K562 (cell line): ENCODE measurements around the gene INO80C.
"Not testable (repeated sequence)": the region's sequence is repeated elsewhere in the genome, so short reads cannot be mapped to it uniquely, and the experiment has no call there.

Source experiments
- BACH1 ChIP-seq: fragments of 200-800 bp; sonication (Bioruptor generic); IDR thresholded peaks from 2 replicates; pipeline ENCODE4 v1.6.1; 2016; ENCODE audit warnings: missing genetic modification characterization, missing compliant biosample characterization
- ILK ChIP-seq: fragments of 450-650 bp; IDR thresholded peaks from 2 replicates; pipeline ENCODE4 v1.6.1; 2016; ENCODE audit warnings: missing genetic modification characterization, low read depth, mild to moderate bottlenecking, missing compliant biosample characterization, moderate library complexity, borderline replicate concordance
- ZNF212 ChIP-seq: fragments of 450-650 bp; formaldehyde crosslinking; IDR thresholded peaks from 2 replicates; pipeline ENCODE4 v1.4.0; 2020; ENCODE audit warnings: mild to moderate bottlenecking

- TF ChIP-seq ZNF212; BACH1 (tag); ILK (tag): not testable (repeated sequence)
Observed at GRCh38 chr18:35489281-35489680, 8.5 kb downstream of the INO80C start.
